NCI-H128 (cell line): Measurements from ENCODE around the gene ARHGEF6.
"Not testable (repeated sequence)": the region's sequence is repeated elsewhere in the genome, so short reads cannot be mapped to it uniquely, and the experiment has no call there.

Experiments used
- DNase-seq: peaks from one replicate; lab custom pipeline; 2025; ENCODE audit not compliant: unreplicated experiment; lab: John Stamatoyannopoulos, UW

The ARHGEF6 gene

DNA sequence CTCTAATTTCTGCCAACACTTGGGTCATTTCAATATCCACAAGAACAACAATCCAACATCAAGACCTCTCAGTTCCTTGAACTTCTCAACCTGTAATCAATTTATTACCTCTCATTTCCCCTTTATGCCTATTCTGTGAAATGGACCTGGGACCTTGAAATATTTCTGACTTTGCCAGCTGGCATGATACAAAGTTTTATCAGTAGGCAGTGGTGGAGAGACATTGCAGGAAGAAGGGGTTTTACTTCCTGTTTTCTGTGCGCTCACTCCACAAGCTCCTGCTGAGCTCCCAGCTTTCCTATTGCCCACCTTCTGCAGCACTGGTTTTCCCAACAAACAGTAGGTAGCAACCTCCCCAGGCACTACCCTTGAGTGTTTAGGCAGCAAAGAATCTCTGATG is 3.5 kb upstream of the ARHGEF6 start:
- no peak for DNase-seq

DNA sequence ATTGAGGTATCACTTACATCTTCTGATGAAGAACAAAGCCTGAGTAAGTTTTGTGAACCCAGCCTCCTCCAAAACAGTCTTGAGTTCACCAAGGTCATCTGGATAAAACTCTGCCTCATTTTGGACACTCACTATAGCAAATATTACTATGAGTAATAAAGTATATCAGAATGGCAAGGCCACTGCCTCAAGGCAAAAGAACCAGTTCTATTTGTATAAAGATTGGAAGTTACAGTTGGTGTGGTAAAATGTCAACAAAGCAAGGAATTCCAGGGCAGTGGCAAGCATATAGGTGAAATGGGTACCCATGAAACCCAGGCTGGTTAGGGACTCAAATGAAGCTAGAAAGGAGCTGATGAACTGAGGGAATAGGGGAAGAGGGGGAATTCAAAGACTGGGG is 2.4 kb upstream of the ARHGEF6 start:
- no peak for DNase-seq

DNA sequence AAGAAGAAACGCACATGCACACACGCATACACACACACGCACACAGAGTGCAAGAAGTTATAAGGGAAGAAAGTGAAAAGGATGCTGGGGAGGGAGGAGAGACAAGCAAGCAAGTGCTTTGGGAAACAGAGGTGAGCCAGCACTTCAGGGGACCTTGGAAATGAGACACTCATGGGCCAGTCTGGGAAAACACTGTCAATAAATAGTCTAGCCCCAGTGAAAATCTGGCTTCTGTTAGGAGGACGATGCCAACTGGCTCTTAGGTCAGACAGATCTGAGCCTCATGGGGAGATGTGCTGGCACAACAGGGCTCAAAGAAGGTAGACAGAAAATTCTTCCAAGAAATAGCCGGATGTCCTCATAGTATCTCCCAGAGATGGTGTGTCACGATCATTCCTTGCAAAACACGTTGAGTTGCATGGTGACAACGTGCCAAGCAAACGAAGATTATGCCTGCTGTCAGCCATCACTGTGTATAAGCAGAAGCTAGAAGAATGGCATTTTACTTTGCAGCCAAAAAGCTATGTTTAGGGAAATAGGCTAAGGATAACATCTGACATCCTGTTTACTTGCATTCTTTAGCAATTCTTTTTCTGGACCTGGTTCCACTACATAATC is 557 bp upstream of the ARHGEF6 start:
- DNase-seq, result no peak

DNA sequence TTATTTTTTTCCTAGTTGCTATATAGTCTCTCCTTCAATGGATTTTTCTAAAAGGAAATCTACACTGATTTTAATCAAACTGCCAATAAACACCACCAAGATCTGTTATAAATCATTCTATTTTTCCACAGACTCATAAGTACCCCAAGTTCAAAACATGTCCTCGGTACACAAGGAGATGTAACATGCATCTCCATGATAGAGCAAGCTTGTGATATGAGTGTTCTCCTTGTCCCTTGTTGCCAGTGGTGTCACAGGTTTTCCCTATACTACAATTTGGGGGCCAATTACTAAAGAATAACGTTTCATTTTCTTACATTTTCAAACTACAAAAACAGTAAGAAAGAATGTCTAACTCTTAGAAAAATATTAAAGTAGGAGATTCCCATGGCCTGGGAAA is 491 bp downstream of the ARHGEF6 start:
- no peak for DNase-seq

DNA sequence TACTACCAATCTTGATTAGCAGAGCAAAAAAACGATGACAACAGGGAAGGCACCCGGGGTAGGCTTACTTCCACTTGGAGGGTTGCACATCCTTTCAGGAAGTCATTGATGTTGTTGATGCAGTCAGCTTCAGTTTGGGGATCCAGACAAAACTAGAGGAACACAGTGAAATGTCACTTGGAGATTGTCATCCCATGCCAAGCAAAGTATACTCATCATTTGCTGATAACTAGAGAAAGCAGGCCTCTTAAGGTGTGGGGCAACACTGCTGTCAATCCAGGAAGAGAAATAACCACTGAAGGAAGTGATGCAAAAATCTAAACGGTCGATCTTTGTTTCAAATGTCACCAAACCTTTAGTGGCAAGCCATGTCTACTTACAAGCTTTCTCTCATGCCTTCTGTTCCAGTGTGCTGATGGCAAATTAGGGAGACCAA is 1.4 kb downstream of the ARHGEF6 start:
- DNase-seq, result no peak

GRCh38 chrX:136778916-136779315 is 1.8 kb downstream of the ARHGEF6 start:
- DNase-seq, result no peak

DNA sequence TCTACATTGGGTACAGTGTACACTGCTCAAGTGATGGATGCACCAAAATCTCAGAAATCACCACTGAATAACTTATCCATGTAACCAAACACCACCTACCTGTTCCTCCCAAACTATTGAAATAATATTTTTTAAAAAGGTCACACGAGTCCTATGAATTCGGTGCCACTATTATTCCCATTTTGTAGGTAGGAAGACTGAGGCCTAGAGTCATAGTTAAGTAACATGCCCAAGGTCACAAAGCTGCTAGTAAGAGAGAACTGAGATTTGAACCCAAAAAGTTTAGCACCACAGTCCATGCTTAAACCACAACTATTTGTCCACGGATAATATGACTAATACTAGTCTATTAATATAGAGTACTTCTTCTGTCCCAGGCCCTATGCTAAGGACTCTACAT is 2.7 kb downstream of the ARHGEF6 start:
- no peak for DNase-seq

- DNase-seq, result no peak
These were observed 7.1 kb downstream of the ARHGEF6 start for GRCh38 chrX:136773648-136774047.

- DNase-seq, result not testable (repeated sequence)
These were observed 8.9 kb downstream of the ARHGEF6 start for GRCh38 chrX:136771869-136772268.

- no peak for DNase-seq
These were observed 12.2 kb downstream of the ARHGEF6 start for GRCh38 chrX:136768469-136769084.

GRCh38 chrX:136767104-136767941 is 13.4 kb downstream of the ARHGEF6 start:
- DNase-seq, result no peak

- DNase-seq, result no peak
These were observed 14.0 kb downstream of the ARHGEF6 start for GRCh38 chrX:136766785-136767103.

GRCh38 chrX:136765821-136766356 is 14.8 kb downstream of the ARHGEF6 start:
- DNase-seq, result no peak

- no peak for DNase-seq
These were observed 16.5 kb downstream of the ARHGEF6 start for GRCh38 chrX:136764206-136764605.

DNA sequence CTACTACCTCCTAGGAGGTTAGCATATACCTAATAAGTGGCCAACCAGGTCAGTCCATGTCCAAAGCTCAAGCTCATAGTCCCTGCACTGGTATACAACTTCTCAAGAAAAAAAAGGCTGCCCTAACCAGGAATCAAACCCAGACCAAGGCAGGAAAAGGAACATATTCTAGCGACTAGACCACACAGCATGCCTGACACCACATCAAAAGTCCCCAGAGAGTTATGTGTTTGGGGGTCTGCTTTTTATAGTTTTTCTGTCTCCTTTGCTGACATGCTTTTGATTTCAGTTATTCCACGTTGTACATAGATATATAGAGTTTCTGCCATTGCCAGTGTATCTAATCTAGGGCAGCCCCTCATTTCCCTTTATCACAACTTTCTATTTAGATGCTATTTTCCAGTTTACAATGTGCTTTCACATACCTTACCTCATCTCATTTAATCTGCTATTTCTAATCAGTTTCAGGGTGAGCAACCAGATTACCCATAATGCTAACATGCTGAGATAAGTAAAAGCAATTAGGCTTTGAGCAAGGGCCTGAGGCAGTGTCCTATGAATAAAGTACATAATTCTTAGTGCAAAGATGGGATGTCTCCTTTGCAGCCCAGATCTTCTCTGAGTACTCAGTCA is 17.8 kb downstream of the ARHGEF6 start:
- DNase-seq, result no peak

GRCh38 chrX:136761421-136761820 is 19.3 kb downstream of the ARHGEF6 start:
- DNase-seq, result no peak

GRCh38 chrX:136759968-136760367 is 20.8 kb downstream of the ARHGEF6 start:
- DNase-seq, result no peak

- DNase-seq, result no peak
These were observed 25.3 kb downstream of the ARHGEF6 start for GRCh38 chrX:136755411-136755810.

GRCh38 chrX:136754651-136755050 is 26.1 kb downstream of the ARHGEF6 start:
- DNase-seq, result no peak

DNA sequence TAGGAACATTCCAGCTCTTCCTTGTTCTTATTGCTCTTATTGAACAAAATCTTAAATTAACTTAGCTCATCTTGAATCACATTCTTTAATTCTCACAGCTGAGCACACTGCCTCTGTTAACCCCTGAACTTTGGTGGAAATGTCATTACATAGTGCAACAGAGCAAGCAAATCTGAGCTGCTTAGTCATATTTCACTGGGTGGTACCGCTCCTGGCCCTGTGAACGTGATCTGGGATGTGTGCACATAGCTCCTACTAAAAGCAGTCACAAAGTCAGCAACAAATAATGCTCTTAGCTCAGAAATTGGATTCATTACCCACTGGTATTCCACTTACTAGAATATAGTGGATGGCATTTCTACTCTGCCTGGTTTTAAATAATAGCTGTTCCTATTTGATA is 27.9 kb downstream of the ARHGEF6 start:
- no peak for DNase-seq

- no peak for DNase-seq
These were observed 28.4 kb downstream of the ARHGEF6 start for GRCh38 chrX:136752346-136752745.

DNA sequence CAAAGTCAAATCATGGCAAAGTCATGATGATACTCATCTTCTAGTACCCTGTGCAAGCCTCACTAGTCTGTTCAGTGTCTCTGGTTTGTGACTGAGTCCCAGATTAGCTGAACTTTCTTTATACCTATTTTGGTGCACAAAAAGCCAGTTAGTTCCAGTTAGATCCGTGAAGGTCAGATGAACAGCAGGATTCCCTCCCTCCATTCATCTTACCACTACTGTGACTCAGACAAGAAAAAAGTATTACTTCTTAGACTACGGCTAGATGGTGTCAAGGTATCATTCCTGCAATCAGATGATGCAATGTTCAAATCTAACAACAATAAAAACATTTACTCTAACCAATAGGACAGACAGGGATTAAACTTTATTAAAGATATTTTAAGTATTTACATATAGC is 30.4 kb downstream of the ARHGEF6 start:
- no peak for DNase-seq
